Measurements from ENCODE around the gene PRIM2.
"Not testable (repeated sequence)": the region's sequence is repeated elsewhere in the genome, so short reads cannot be mapped to it uniquely, and the experiment has no call there.

The PRIM2 gene

DNA sequence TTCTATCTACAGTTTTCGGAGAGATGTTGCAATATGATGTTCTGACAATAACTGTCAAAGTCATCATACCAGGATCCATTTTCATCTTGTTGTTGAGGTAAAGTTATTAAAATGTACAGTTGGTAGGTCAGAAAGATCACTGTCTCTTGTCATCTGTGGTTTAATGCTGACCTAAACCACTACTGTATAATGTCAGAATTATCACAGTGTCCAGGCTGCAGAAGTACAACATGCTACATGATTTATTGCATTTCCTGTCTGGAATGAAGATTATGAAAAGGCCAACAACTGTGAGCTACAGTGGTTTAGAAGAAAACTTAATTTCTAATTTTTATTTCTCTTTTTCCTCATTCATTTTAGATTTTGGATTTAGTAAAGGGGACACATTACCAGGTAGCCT lies 314.3 kb downstream of the PRIM2 start:
- not testable (repeated sequence) for H3K4me2 ChIP-seq (ENCODE audit: low read length); H3F3A ChIP-seq (ENCODE audit: insufficient read depth, low read length); H3K27ac ChIP-seq (ENCODE audit: low read depth, low read length, poor library complexity, severe bottlenecking)

DNA sequence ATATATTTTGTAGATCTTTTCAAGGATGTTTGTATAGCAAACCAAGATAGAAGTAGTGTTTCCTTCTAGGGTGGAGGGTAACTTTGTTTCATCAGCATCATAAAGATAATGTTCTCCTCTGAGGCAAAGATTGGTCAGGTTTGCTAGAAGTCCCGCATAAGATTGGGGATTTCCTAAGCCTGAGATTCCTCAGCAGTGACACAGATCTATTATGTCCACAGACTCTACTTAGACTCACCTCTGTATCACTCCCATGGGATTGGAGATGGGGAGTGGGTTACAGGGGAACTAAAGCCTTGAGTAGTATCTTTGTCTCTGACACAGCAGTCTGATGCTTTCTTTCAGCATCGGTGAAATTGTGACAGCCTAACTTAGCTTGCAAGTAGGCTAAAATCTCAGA lies 341.1 kb downstream of the PRIM2 start:
- not testable (repeated sequence) for H3K9me3 ChIP-seq (ENCODE audit: low read length); H2AFZ ChIP-seq (ENCODE audit: low read length); H3K79me2 ChIP-seq (ENCODE audit: insufficient read depth, low read length); H4K20me1 ChIP-seq (ENCODE audit: insufficient read depth, low read length); H3K27ac ChIP-seq (ENCODE audit: low read depth, low read length, poor library complexity, severe bottlenecking); H3K4me2 ChIP-seq (ENCODE audit: low read length); H3K9me2 ChIP-seq (ENCODE audit: low read depth, low read length); H3K4me3 ChIP-seq (ENCODE audit: low read depth, low read length, poor library complexity, severe bottlenecking); H3K4me1 ChIP-seq (ENCODE audit: insufficient read depth, low read length, severe bottlenecking); H3K9ac ChIP-seq (ENCODE audit: low read length); H3K27me3 ChIP-seq (ENCODE audit: insufficient read depth, low read length); H3K36me3 ChIP-seq (ENCODE audit: insufficient read depth, low read length); H3F3A ChIP-seq (ENCODE audit: insufficient read depth, low read length)

More for the DNA sequence above, 314.3 kb downstream of the PRIM2 start:
- H3K36me3 ChIP-seq (ENCODE audit: insufficient read depth, low read length); H2AFZ ChIP-seq (ENCODE audit: low read length); H3K27me3 ChIP-seq (ENCODE audit: insufficient read depth, low read length); H3K9me3 ChIP-seq (ENCODE audit: low read length); H3K4me1 ChIP-seq (ENCODE audit: insufficient read depth, low read length, severe bottlenecking); H3K9ac ChIP-seq (ENCODE audit: low read length); H3K4me3 ChIP-seq (ENCODE audit: low read depth, low read length, poor library complexity, severe bottlenecking); H3K9me2 ChIP-seq (ENCODE audit: low read depth, low read length); H3K79me2 ChIP-seq (ENCODE audit: insufficient read depth, low read length); H4K20me1 ChIP-seq (ENCODE audit: insufficient read depth, low read length): not testable (repeated sequence)

DNA sequence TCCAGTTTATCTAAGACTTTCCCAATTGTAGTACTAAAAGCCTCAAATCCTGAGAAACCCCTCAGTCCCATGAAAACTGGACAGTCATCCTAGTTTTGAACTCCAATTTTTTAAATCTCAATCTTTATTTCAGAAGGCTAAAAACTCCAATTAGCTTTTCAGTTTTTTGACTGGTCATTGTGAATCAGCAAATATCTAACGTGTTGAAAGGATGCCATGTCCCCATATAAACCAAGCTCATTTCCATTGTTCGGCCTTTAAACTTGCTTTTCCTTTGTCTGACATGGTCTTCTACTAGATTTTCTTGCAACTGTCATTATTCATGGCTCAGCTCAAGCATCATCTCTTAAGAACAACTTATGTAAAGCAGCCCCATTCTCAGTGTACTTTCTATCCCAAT lies 342.4 kb downstream of the PRIM2 start:
- H3K9me2 ChIP-seq (ENCODE audit: low read depth, low read length); H3K36me3 ChIP-seq (ENCODE audit: insufficient read depth, low read length); H3K4me2 ChIP-seq (ENCODE audit: low read length); H3K27ac ChIP-seq (ENCODE audit: low read depth, low read length, poor library complexity, severe bottlenecking); H3F3A ChIP-seq (ENCODE audit: insufficient read depth, low read length); H4K20me1 ChIP-seq (ENCODE audit: insufficient read depth, low read length); H3K27me3 ChIP-seq (ENCODE audit: insufficient read depth, low read length); H3K4me3 ChIP-seq (ENCODE audit: low read depth, low read length, poor library complexity, severe bottlenecking); H3K4me1 ChIP-seq (ENCODE audit: insufficient read depth, low read length, severe bottlenecking); H3K9me3 ChIP-seq (ENCODE audit: low read length); H2AFZ ChIP-seq (ENCODE audit: low read length); H3K9ac ChIP-seq (ENCODE audit: low read length); H3K79me2 ChIP-seq (ENCODE audit: insufficient read depth, low read length): not testable (repeated sequence)

DNA sequence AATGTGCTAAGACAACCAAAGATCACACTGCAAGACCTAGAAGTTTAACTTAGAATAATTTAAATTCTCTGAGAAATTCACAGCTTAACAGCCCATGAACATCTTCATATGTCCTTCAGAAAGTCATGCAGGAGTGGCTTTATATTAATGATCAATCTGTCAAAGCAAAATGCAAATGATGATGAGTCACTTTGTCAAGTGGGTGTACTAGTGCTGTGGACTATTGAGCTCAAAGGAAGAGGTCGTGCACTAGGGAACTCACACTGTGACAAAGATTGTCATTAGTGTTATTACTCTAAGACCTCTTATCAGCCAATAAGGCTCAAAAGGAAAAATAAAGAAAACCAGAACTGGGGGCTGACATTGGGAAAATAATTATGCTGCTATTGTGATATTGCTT lies 343.5 kb downstream of the PRIM2 start:
- not testable (repeated sequence) for H3K27me3 ChIP-seq (ENCODE audit: insufficient read depth, low read length); H4K20me1 ChIP-seq (ENCODE audit: insufficient read depth, low read length); H3K4me2 ChIP-seq (ENCODE audit: low read length); H3K36me3 ChIP-seq (ENCODE audit: insufficient read depth, low read length); H3K9me3 ChIP-seq (ENCODE audit: low read length); H3K27ac ChIP-seq (ENCODE audit: low read depth, low read length, poor library complexity, severe bottlenecking); H3F3A ChIP-seq (ENCODE audit: insufficient read depth, low read length); H3K4me3 ChIP-seq (ENCODE audit: low read depth, low read length, poor library complexity, severe bottlenecking); H3K9ac ChIP-seq (ENCODE audit: low read length); H3K9me2 ChIP-seq (ENCODE audit: low read depth, low read length); H3K79me2 ChIP-seq (ENCODE audit: insufficient read depth, low read length); H3K4me1 ChIP-seq (ENCODE audit: insufficient read depth, low read length, severe bottlenecking); H2AFZ ChIP-seq (ENCODE audit: low read length)

DNA sequence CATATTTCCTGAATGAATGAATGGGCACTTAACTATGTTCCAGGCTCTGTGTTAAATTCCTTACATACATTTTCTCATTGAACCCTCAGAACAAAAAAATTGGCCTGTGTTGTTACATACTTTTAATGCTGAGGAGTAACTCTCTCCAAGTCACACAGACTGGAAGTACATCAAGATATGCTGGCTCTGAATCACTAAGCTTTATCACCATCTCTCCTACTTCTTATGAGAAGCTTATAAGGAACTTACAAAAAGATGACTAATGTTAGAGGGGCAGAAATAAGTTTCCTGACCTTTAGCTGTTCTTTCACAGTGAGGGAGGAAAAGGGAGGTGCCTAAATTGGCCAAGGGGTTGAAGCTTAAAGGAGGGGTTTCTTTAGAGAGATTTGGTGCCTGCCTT lies 350.7 kb downstream of the PRIM2 start:
- not testable (repeated sequence) for H3K9ac ChIP-seq (ENCODE audit: low read length); H3K27ac ChIP-seq (ENCODE audit: low read depth, low read length, poor library complexity, severe bottlenecking); H2AFZ ChIP-seq (ENCODE audit: low read length); H4K20me1 ChIP-seq (ENCODE audit: insufficient read depth, low read length); H3K4me1 ChIP-seq (ENCODE audit: insufficient read depth, low read length, severe bottlenecking); H3K9me3 ChIP-seq (ENCODE audit: low read length); H3K27me3 ChIP-seq (ENCODE audit: insufficient read depth, low read length); H3K9me2 ChIP-seq (ENCODE audit: low read depth, low read length); H3K79me2 ChIP-seq (ENCODE audit: insufficient read depth, low read length); H3K4me2 ChIP-seq (ENCODE audit: low read length); H3F3A ChIP-seq (ENCODE audit: insufficient read depth, low read length); H3K36me3 ChIP-seq (ENCODE audit: insufficient read depth, low read length); H3K4me3 ChIP-seq (ENCODE audit: low read depth, low read length, poor library complexity, severe bottlenecking)

DNA sequence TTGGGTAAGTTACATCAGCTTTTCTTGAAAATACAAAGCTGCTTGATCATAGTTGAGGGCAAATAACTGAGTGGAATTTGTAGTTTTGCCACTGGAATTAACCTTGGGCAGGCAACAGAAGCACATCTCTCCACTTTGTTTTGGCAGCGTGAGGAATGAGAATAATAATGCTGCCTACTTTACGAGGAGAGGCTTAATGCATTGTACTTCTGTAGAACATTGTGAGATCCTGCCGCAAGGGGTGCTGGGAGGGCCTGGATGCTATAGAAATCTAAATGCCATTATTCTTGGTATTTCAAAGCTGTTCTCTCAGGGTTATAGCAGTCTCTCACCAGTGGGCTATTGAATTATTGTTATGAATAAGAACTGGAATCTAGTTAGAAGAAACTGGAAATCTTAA lies 353.8 kb downstream of the PRIM2 start:
- H3K4me3 ChIP-seq (ENCODE audit: low read depth, low read length, poor library complexity, severe bottlenecking); H3K27me3 ChIP-seq (ENCODE audit: insufficient read depth, low read length); H4K20me1 ChIP-seq (ENCODE audit: insufficient read depth, low read length); H3K4me1 ChIP-seq (ENCODE audit: insufficient read depth, low read length, severe bottlenecking); H3K27ac ChIP-seq (ENCODE audit: low read depth, low read length, poor library complexity, severe bottlenecking); H3K9me3 ChIP-seq (ENCODE audit: low read length); H2AFZ ChIP-seq (ENCODE audit: low read length); H3K79me2 ChIP-seq (ENCODE audit: insufficient read depth, low read length); H3K4me2 ChIP-seq (ENCODE audit: low read length); H3F3A ChIP-seq (ENCODE audit: insufficient read depth, low read length); H3K9ac ChIP-seq (ENCODE audit: low read length); H3K36me3 ChIP-seq (ENCODE audit: insufficient read depth, low read length); H3K9me2 ChIP-seq (ENCODE audit: low read depth, low read length): not testable (repeated sequence)

DNA sequence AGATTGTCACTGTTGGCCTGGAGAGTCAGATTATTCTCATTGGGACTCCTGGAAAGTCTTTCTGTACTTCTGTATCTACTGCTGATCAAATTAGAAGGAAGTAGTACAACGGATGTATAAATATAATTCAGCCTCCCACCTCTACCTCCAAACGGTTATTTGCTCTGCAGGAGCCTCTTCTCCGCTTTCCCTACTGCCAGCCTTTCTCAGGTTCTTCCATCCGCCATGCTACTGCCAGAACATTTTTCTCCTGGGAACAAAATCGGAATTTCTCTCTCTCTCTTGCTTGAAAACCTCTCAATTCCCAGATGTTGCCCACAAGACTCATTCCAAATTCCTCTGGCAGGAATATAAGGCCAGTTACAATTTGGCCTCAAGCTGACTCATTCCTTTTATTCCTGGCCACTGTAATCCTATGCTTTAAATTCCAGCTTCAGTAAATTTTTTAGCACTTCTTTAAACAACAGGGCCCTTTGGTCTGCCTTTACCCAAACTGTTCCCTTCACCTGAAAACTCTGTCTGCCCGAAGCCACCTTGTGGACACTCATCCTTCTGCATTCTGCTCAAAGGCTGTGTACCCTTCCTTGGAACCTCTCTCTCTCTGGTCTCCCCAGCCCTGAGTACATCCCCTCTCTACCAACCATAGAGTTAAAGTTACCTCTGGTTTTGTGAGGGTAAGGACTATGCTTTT lies 354.7 kb downstream of the PRIM2 start:
- not testable (repeated sequence) for H2AFZ ChIP-seq (ENCODE audit: low read length); H3K36me3 ChIP-seq (ENCODE audit: insufficient read depth, low read length); H3K9ac ChIP-seq (ENCODE audit: low read length); H3K4me1 ChIP-seq (ENCODE audit: insufficient read depth, low read length, severe bottlenecking); H3K27me3 ChIP-seq (ENCODE audit: insufficient read depth, low read length); H3K4me2 ChIP-seq (ENCODE audit: low read length); H3F3A ChIP-seq (ENCODE audit: insufficient read depth, low read length); H3K9me3 ChIP-seq (ENCODE audit: low read length); H3K79me2 ChIP-seq (ENCODE audit: insufficient read depth, low read length); H4K20me1 ChIP-seq (ENCODE audit: insufficient read depth, low read length); H3K27ac ChIP-seq (ENCODE audit: low read depth, low read length, poor library complexity, severe bottlenecking); H3K4me3 ChIP-seq (ENCODE audit: low read depth, low read length, poor library complexity, severe bottlenecking); H3K9me2 ChIP-seq (ENCODE audit: low read depth, low read length)

DNA sequence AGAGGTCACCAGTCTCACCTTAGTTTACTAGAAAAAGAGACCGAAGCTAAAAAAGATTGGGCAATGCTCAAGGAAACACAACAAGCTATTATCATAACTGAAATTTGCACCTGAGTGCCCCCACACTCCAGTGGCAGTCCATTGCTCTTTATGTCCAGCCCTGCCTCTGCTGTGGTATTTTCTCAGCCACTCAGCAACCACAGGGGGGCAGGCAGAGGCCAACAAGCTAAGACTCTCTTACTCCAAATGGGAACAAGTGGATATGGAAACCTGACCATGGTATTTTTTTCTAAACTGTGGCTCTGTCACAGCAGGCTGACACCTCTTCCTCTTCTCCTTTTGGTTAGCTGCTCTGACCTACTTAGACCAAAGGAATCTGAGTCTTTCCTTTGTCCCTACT lies 355.9 kb downstream of the PRIM2 start:
- not testable (repeated sequence) for H3F3A ChIP-seq (ENCODE audit: insufficient read depth, low read length); H2AFZ ChIP-seq (ENCODE audit: low read length); H3K9me2 ChIP-seq (ENCODE audit: low read depth, low read length); H3K4me3 ChIP-seq (ENCODE audit: low read depth, low read length, poor library complexity, severe bottlenecking); H3K9ac ChIP-seq (ENCODE audit: low read length); H3K27ac ChIP-seq (ENCODE audit: low read depth, low read length, poor library complexity, severe bottlenecking); H3K36me3 ChIP-seq (ENCODE audit: insufficient read depth, low read length); H3K79me2 ChIP-seq (ENCODE audit: insufficient read depth, low read length); H3K4me1 ChIP-seq (ENCODE audit: insufficient read depth, low read length, severe bottlenecking); H3K27me3 ChIP-seq (ENCODE audit: insufficient read depth, low read length); H3K9me3 ChIP-seq (ENCODE audit: low read length); H4K20me1 ChIP-seq (ENCODE audit: insufficient read depth, low read length); H3K4me2 ChIP-seq (ENCODE audit: low read length)
